Measurements from ENCODE around the gene SLC24A3.

DNA sequence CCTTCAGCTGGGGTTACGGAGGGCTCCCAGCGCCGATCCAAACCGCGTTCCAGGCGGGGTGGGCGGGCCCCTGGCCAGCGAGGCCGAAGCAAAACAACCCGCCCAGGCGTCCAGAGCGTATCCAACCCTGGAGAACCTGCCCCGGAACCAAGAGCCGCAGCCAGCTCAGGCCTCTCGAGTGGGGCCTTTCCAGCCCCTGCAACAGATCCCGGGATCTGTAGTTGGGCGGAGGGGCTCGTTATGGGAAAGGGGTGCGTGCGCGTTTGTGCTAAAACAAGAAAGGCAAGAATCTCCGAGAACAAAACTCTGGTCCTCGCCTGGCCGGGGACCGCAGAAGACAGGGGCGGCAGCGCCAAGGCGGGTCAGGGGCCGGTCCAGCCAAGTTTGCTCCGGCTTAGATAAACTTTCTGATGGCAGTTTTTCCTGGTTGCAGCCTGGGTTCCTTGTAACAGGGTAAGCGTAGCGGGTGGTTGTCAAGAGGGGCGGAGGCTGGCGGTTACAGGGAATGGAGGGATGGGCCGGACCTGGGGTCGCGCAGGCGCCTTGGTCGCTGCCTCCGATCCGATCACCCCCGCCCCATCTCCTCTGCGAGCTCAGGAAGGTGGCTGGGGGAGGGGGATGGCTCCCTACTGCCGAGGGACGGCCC is 545.2 kb downstream of the SLC24A3 start:
- TF ChIP-seq, protein P1, sequence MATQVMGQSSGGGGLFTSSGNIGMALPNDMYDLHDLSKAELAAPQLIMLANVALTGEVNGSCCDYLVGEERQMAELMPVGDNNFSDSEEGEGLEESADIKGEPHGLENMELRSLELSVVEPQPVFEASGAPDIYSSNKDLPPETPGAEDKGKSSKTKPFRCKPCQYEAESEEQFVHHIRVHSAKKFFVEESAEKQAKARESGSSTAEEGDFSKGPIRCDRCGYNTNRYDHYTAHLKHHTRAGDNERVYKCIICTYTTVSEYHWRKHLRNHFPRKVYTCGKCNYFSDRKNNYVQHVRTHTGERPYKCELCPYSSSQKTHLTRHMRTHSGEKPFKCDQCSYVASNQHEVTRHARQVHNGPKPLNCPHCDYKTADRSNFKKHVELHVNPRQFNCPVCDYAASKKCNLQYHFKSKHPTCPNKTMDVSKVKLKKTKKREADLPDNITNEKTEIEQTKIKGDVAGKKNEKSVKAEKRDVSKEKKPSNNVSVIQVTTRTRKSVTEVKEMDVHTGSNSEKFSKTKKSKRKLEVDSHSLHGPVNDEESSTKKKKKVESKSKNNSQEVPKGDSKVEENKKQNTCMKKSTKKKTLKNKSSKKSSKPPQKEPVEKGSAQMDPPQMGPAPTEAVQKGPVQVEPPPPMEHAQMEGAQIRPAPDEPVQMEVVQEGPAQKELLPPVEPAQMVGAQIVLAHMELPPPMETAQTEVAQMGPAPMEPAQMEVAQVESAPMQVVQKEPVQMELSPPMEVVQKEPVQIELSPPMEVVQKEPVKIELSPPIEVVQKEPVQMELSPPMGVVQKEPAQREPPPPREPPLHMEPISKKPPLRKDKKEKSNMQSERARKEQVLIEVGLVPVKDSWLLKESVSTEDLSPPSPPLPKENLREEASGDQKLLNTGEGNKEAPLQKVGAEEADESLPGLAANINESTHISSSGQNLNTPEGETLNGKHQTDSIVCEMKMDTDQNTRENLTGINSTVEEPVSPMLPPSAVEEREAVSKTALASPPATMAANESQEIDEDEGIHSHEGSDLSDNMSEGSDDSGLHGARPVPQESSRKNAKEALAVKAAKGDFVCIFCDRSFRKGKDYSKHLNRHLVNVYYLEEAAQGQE (IDR thresholded peaks at IDR 0.05; ENCODE audit: unreplicated experiment): no peak
- TF ChIP-seq EZH2phosphoT487 (IDR thresholded peaks at IDR 0.05; ENCODE audit: unreplicated experiment) (no peak), EZH2 (IDR thresholded peaks at IDR 0.05; ENCODE audit: low read depth, unreplicated experiment) (no peak), POLR2AphosphoS5 (IDR thresholded peaks at IDR 0.05; ENCODE audit: low read depth) (0 out of 2 replicates have a peak, but pooled peaks have one; percentile 27), STAT1 (IDR thresholded peaks at IDR 0.05; ENCODE audit: unreplicated experiment) (no peak), CREB1 (CRISPR knock-in tag; IDR thresholded peaks at IDR 0.05; ENCODE audit: low read depth) (no peak)
- TF ChIP-seq, protein P2, sequence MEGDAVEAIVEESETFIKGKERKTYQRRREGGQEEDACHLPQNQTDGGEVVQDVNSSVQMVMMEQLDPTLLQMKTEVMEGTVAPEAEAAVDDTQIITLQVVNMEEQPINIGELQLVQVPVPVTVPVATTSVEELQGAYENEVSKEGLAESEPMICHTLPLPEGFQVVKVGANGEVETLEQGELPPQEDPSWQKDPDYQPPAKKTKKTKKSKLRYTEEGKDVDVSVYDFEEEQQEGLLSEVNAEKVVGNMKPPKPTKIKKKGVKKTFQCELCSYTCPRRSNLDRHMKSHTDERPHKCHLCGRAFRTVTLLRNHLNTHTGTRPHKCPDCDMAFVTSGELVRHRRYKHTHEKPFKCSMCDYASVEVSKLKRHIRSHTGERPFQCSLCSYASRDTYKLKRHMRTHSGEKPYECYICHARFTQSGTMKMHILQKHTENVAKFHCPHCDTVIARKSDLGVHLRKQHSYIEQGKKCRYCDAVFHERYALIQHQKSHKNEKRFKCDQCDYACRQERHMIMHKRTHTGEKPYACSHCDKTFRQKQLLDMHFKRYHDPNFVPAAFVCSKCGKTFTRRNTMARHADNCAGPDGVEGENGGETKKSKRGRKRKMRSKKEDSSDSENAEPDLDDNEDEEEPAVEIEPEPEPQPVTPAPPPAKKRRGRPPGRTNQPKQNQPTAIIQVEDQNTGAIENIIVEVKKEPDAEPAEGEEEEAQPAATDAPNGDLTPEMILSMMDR (conservative IDR thresholded peaks at IDR 0.05; ENCODE audit: low read depth in 2 of 2): no peak
- TF ChIP-seq, protein P3, sequence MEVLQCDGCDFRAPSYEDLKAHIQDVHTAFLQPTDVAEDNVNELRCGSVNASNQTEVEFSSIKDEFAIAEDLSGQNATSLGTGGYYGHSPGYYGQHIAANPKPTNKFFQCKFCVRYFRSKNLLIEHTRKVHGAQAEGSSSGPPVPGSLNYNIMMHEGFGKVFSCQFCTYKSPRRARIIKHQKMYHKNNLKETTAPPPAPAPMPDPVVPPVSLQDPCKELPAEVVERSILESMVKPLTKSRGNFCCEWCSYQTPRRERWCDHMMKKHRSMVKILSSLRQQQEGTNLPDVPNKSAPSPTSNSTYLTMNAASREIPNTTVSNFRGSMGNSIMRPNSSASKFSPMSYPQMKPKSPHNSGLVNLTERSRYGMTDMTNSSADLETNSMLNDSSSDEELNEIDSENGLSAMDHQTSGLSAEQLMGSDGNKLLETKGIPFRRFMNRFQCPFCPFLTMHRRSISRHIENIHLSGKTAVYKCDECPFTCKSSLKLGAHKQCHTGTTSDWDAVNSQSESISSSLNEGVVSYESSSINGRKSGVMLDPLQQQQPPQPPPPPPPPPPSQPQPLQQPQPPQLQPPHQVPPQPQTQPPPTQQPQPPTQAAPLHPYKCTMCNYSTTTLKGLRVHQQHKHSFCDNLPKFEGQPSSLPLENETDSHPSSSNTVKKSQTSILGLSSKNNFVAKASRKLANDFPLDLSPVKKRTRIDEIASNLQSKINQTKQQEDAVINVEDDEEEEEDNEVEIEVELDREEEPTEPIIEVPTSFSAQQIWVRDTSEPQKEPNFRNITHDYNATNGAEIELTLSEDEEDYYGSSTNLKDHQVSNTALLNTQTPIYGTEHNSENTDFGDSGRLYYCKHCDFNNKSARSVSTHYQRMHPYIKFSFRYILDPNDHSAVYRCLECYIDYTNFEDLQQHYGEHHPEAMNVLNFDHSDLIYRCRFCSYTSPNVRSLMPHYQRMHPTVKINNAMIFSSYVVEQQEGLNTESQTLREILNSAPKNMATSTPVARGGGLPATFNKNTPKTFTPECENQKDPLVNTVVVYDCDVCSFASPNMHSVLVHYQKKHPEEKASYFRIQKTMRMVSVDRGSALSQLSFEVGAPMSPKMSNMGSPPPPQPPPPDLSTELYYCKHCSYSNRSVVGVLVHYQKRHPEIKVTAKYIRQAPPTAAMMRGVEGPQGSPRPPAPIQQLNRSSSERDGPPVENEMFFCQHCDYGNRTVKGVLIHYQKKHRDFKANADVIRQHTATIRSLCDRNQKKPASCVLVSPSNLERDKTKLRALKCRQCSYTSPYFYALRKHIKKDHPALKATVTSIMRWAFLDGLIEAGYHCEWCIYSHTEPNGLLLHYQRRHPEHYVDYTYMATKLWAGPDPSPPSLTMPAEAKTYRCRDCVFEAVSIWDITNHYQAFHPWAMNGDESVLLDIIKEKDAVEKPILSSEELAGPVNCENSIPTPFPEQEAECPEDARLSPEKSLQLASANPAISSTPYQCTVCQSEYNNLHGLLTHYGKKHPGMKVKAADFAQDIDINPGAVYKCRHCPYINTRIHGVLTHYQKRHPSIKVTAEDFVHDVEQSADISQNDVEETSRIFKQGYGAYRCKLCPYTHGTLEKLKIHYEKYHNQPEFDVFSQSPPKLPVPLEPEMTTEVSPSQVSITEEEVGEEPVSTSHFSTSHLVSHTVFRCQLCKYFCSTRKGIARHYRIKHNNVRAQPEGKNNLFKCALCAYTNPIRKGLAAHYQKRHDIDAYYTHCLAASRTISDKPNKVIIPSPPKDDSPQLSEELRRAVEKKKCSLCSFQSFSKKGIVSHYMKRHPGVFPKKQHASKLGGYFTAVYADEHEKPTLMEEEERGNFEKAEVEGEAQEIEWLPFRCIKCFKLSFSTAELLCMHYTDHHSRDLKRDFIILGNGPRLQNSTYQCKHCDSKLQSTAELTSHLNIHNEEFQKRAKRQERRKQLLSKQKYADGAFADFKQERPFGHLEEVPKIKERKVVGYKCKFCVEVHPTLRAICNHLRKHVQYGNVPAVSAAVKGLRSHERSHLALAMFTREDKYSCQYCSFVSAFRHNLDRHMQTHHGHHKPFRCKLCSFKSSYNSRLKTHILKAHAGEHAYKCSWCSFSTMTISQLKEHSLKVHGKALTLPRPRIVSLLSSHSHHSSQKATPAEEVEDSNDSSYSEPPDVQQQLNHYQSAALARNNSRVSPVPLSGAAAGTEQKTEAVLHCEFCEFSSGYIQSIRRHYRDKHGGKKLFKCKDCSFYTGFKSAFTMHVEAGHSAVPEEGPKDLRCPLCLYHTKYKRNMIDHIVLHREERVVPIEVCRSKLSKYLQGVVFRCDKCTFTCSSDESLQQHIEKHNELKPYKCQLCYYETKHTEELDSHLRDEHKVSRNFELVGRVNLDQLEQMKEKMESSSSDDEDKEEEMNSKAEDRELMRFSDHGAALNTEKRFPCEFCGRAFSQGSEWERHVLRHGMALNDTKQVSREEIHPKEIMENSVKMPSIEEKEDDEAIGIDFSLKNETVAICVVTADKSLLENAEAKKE (CRISPR knock-in tag; IDR thresholded peaks at IDR 0.05): no peak
